ENCODE data around the gene AP2A1. TPM values are rescaled to one million over a fixed set of nuclear protein-coding genes. Genes with fewer than 3 reads are reported as not detected.

The AP2A1 gene
- total RNA-seq, 4 donors from 2014 or later, result 50.7 to 77.8 (median 65.8) TPM

- intact Hi-C loops (cut with DNase I), result no loop called here
Measured at GRCh38 chr19:49845414-49845813, 78.6 kb downstream of the AP2A1 start.

GRCh38 chr19:49846408-49846807, 79.6 kb downstream of the AP2A1 start:
- intact Hi-C loops (cut with DNase I), result no loop called here
- Histone ChIP-seq H3K36me3 (no peaks in the 10 kb centered on the region), H3K9me3 (no peaks in the 10 kb centered on the region), H3K27ac (no peak overlapping the region), H3K4me3 (no peak overlapping the region), H3K4me1 (peaks cover 0 to 20% (median 10%) of the 10 kb centered on the region in 3 donors), H3K27me3 (no peaks in the 10 kb centered on the region)
- 75% methylated on average over 4 to 5 of the region's 5 CpGs for WGBS, 2 donors
- TF ChIP-seq CTCF (IDR thresholded peaks at IDR 0.05), result no peak
- TF ChIP-seq POLR2A (IDR thresholded peaks at IDR 0.05), result no peak
- DNase-seq, result no peak

More at GRCh38 chr19:49845414-49845813, 78.6 kb downstream of the AP2A1 start:
- no peaks in the 10 kb centered on the region for H3K27me3 ChIP-seq
- no peak for DNase-seq
- peaks cover 0 to 5% (median 0%) of the 10 kb centered on the region in 3 donors for H3K36me3 ChIP-seq
- TF ChIP-seq POLR2A (IDR thresholded peaks at IDR 0.05) (no peak), CTCF (IDR thresholded peaks at IDR 0.05) (no peak)
- no peak overlapping the region for H3K27ac ChIP-seq
- H3K4me1 ChIP-seq, result peaks cover 0 to 20% (median 10%) of the 10 kb centered on the region in 3 donors
- no peaks in the 10 kb centered on the region for H3K9me3 ChIP-seq
- no peak overlapping the region for H3K4me3 ChIP-seq
- 38 to 51% methylated on average over 3 of the region's 3 CpGs for WGBS, 2 donors

GRCh38 chr19:49847731-49848696, 81.2 kb downstream of the AP2A1 start:
- peaks cover 6 to 36% (median 21%) of the 10 kb centered on the region in 3 donors for H3K4me1 ChIP-seq
- TF ChIP-seq CTCF (IDR thresholded peaks at IDR 0.05), result no peak
- TF ChIP-seq POLR2A (IDR thresholded peaks at IDR 0.05), result no peak
- no peak overlapping the region for H3K27ac ChIP-seq
- H3K36me3 ChIP-seq, result no peaks in the 10 kb centered on the region
- H3K9me3 ChIP-seq, result no peaks in the 10 kb centered on the region
- H3K27me3 ChIP-seq, result no peaks in the 10 kb centered on the region
- H3K4me3 ChIP-seq, result no peak overlapping the region
- DNase-seq, result no peak
- intact Hi-C loops (cut with DNase I), result no loop called here
- 66 to 68% methylated on average over 10 of the region's 10 CpGs for WGBS, 2 donors

GRCh38 chr19:49848938-49849337, 82.1 kb downstream of the AP2A1 start:
- intact Hi-C loops (cut with DNase I), result no loop called here
- Histone ChIP-seq H3K4me1 (peaks cover 6 to 45% (median 25%) of the 10 kb centered on the region in 3 donors), H3K9me3 (no peaks in the 10 kb centered on the region), H3K36me3 (no peaks in the 10 kb centered on the region), H3K4me3 (no peak overlapping the region), H3K27ac (no peak overlapping the region), H3K27me3 (no peaks in the 10 kb centered on the region)
- DNase-seq, result no peak
- WGBS, 2 donors, result 87 to 95% methylated on average over 3 of the region's 3 CpGs
- TF ChIP-seq CTCF (IDR thresholded peaks at IDR 0.05), result no peak
- no peak for TF ChIP-seq POLR2A (IDR thresholded peaks at IDR 0.05)
